ENCODE results near the gene SH2B3. TPM values are rescaled to one million over a fixed set of nuclear protein-coding genes. Genes with fewer than 3 reads are reported as not detected.

SH2B3 gene
- total and polyA plus RNA-seq, 2 donors = 8.4 to 9.1 TPM

GRCh38 chr12:111435661-111436201 is 30.0 kb downstream of the SH2B3 start:
- 68% methylated on average over 16 of the region's 16 CpGs for WGBS
- DNase-seq (ENCODE audit: low read depth in 6 of 9, low spot score in 9 of 9) = no peak
- Histone ChIP-seq H3K9me3 (ENCODE audit: control insufficient read depth in 2 of 2, insufficient read depth in 1 of 2, low read length in 1 of 2) (no peaks in the 10 kb centered on the region), H3K27ac (ENCODE audit: low read depth in 1 of 2, low read length in 1 of 2) (peak overlapping the region in 1 of 2 donors; percentile 26), H3K4me3 (ENCODE audit: low read length in 2 of 2) (no peak overlapping the region), H3K4me1 (ENCODE audit: control insufficient read depth in 2 of 2, insufficient read depth in 2 of 2, low read length in 2 of 2) (peaks cover 25 to 68% of the 10 kb centered on the region in 2 donors), H3K36me3 (ENCODE audit: control insufficient read depth in 2 of 2, insufficient read depth in 2 of 2, low read length in 1 of 2) (peaks cover 0 to 15% of the 10 kb centered on the region in 2 donors), H3K27me3 (ENCODE audit: control insufficient read depth in 2 of 2, insufficient read depth in 1 of 2, low read length in 1 of 2) (no peaks in the 10 kb centered on the region)

DNA sequence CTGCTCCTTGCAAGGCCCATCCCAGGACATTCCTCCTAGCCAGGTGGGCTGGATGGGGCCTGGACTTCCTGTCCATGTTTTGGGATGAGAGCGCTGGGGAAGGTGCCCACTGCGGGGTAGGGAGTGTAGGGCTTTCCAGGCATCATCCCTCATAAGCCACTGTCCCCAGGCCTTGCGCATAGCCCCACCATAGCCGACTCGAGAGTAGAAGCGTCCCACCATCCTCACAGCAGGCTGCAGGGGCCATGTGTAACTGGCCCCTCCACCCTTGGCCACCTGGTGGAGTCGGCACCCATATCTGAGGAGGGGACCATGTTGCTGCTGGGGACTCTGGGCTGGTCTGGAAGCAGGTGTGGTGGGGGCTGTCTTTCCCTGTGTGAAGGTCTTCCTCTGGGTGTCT is 30.5 kb downstream of the SH2B3 start:
- DNase-seq (ENCODE audit: low read depth in 6 of 9, low spot score in 9 of 9) = no peak
- H3K27ac ChIP-seq (ENCODE audit: low read depth in 1 of 2, low read length in 1 of 2) = no peak overlapping the region
- H3K27me3 ChIP-seq (ENCODE audit: control insufficient read depth in 2 of 2, insufficient read depth in 1 of 2, low read length in 1 of 2) = no peaks in the 10 kb centered on the region
- H3K36me3 ChIP-seq (ENCODE audit: control insufficient read depth in 2 of 2, insufficient read depth in 2 of 2, low read length in 1 of 2) = peaks cover under 1 to 16% of the 10 kb centered on the region in 2 donors
- peaks cover 20 to 63% of the 10 kb centered on the region in 2 donors for H3K4me1 ChIP-seq (ENCODE audit: control insufficient read depth in 2 of 2, insufficient read depth in 2 of 2, low read length in 2 of 2)
- H3K9me3 ChIP-seq (ENCODE audit: control insufficient read depth in 2 of 2, insufficient read depth in 1 of 2, low read length in 1 of 2) = no peaks in the 10 kb centered on the region
- WGBS = 93% methylated on average over 7 of the region's 7 CpGs
- H3K4me3 ChIP-seq (ENCODE audit: low read length in 2 of 2) = no peak overlapping the region

GRCh38 chr12:111436811-111437210 is 31.1 kb downstream of the SH2B3 start:
- Histone ChIP-seq H3K4me3 (ENCODE audit: low read length in 2 of 2) (no peak overlapping the region), H3K9me3 (ENCODE audit: control insufficient read depth in 2 of 2, insufficient read depth in 1 of 2, low read length in 1 of 2) (no peaks in the 10 kb centered on the region), H3K27me3 (ENCODE audit: control insufficient read depth in 2 of 2, insufficient read depth in 1 of 2, low read length in 1 of 2) (no peaks in the 10 kb centered on the region), H3K4me1 (ENCODE audit: control insufficient read depth in 2 of 2, insufficient read depth in 2 of 2, low read length in 2 of 2) (peaks cover 20 to 59% of the 10 kb centered on the region in 2 donors), H3K36me3 (ENCODE audit: control insufficient read depth in 2 of 2, insufficient read depth in 2 of 2, low read length in 1 of 2) (peaks cover 3 to 16% of the 10 kb centered on the region in 2 donors), H3K27ac (ENCODE audit: low read depth in 1 of 2, low read length in 1 of 2) (no peak overlapping the region)
- DNase-seq (ENCODE audit: low read depth in 6 of 9, low spot score in 9 of 9) = no peak
- 80% methylated on average over 4 of the region's 4 CpGs for WGBS

- WGBS = 56% methylated on average over 8 of the region's 8 CpGs
- DNase-seq (ENCODE audit: low read depth in 6 of 9, low spot score in 9 of 9) = no peak
- Histone ChIP-seq H3K9me3 (ENCODE audit: control insufficient read depth in 2 of 2, insufficient read depth in 1 of 2, low read length in 1 of 2) (no peaks in the 10 kb centered on the region), H3K4me1 (ENCODE audit: control insufficient read depth in 2 of 2, insufficient read depth in 2 of 2, low read length in 2 of 2) (peaks cover 20 to 57% of the 10 kb centered on the region in 2 donors), H3K27ac (ENCODE audit: low read depth in 1 of 2, low read length in 1 of 2) (no peak overlapping the region), H3K27me3 (ENCODE audit: control insufficient read depth in 2 of 2, insufficient read depth in 1 of 2, low read length in 1 of 2) (no peaks in the 10 kb centered on the region), H3K36me3 (ENCODE audit: control insufficient read depth in 2 of 2, insufficient read depth in 2 of 2, low read length in 1 of 2) (peaks cover 10 to 17% of the 10 kb centered on the region in 2 donors), H3K4me3 (ENCODE audit: low read length in 2 of 2) (no peak overlapping the region)
Measured at GRCh38 chr12:111437816-111438454, 32.2 kb downstream of the SH2B3 start.

DNA sequence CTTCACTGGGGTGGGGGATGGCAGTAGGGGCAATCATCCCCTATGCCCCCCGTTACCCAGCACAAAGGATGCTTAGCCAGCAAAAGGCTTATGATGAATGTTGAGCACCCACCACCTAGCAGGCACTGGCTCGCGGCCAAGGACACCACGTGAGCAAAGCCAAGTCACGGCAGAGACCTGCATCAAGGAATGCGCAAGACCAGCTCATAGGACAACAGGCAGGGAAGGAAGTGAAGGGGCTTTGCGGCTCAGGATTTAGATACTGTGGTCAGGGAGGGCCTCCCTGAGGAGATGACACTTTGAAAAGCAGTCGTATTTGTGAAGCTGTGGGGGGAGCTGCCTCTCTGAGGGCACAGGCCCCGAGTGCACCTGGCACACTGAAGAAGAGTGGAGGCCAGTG is 32.8 kb downstream of the SH2B3 start:
- peak in 2 of 9 donors; percentile 41 to 56 for DNase-seq (ENCODE audit: low read depth in 6 of 9, low spot score in 9 of 9)
- H3K9me3 ChIP-seq (ENCODE audit: control insufficient read depth in 2 of 2, insufficient read depth in 1 of 2, low read length in 1 of 2) = no peaks in the 10 kb centered on the region
- no peak overlapping the region for H3K4me3 ChIP-seq (ENCODE audit: low read length in 2 of 2)
- WGBS = 6% methylated on average over 9 of the region's 9 CpGs
- H3K4me1 ChIP-seq (ENCODE audit: control insufficient read depth in 2 of 2, insufficient read depth in 2 of 2, low read length in 2 of 2) = peaks cover 20 to 54% of the 10 kb centered on the region in 2 donors
- no peak overlapping the region for H3K27ac ChIP-seq (ENCODE audit: low read depth in 1 of 2, low read length in 1 of 2)
- peaks cover 12 to 19% of the 10 kb centered on the region in 2 donors for H3K36me3 ChIP-seq (ENCODE audit: control insufficient read depth in 2 of 2, insufficient read depth in 2 of 2, low read length in 1 of 2)
- H3K27me3 ChIP-seq (ENCODE audit: control insufficient read depth in 2 of 2, insufficient read depth in 1 of 2, low read length in 1 of 2) = no peaks in the 10 kb centered on the region

DNA sequence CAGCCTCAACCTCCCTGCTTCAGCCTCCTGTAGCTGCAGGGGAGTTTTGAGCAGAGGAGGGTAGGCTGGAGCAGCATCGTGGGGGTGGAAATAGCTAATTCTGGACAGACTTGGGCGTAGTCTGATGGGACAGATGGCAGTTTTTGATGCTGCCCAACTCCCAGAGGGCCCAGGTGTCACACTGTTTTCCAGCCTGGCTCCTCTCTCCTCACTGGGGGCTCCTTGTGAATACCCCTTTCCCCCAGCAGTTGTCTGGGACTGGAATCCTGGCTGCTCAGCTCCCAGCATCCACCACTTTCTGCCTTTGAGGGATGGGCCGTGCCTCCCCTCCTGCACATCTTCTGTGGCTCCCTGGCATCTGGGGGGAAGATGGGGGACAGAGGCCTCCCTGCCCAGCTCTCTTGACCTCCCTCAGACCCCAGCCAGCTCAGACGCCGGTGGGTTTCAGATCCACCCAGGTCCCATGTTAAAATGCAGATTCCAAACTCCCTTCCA is 34.0 kb downstream of the SH2B3 start:
- DNase-seq (ENCODE audit: low read depth in 6 of 9, low spot score in 9 of 9) = no peak
- 90% methylated on average over 5 of the region's 5 CpGs for WGBS

GRCh38 chr12:111440152-111440551 is 34.4 kb downstream of the SH2B3 start:
- Histone ChIP-seq H3K4me3 (ENCODE audit: low read length in 2 of 2) (no peak overlapping the region), H3K36me3 (ENCODE audit: control insufficient read depth in 2 of 2, insufficient read depth in 2 of 2, low read length in 1 of 2) (peaks cover 13 to 22% of the 10 kb centered on the region in 2 donors), H3K4me1 (ENCODE audit: control insufficient read depth in 2 of 2, insufficient read depth in 2 of 2, low read length in 2 of 2) (peaks cover 15 to 53% of the 10 kb centered on the region in 2 donors), H3K27ac (ENCODE audit: low read depth in 1 of 2, low read length in 1 of 2) (no peak overlapping the region), H3K9me3 (ENCODE audit: control insufficient read depth in 2 of 2, insufficient read depth in 1 of 2, low read length in 1 of 2) (no peaks in the 10 kb centered on the region), H3K27me3 (ENCODE audit: control insufficient read depth in 2 of 2, insufficient read depth in 1 of 2, low read length in 1 of 2) (no peaks in the 10 kb centered on the region)
- WGBS = 97% methylated on average over 8 of the region's 8 CpGs
- DNase-seq (ENCODE audit: low read depth in 6 of 9, low spot score in 9 of 9) = no peak

More for the DNA sequence above, 34.0 kb downstream of the SH2B3 start:
- H3K9me3 ChIP-seq (ENCODE audit: control insufficient read depth in 2 of 2, insufficient read depth in 1 of 2, low read length in 1 of 2) = no peaks in the 10 kb centered on the region
- H3K27ac ChIP-seq (ENCODE audit: low read depth in 1 of 2, low read length in 1 of 2) = no peak overlapping the region
- peaks cover 19 to 53% of the 10 kb centered on the region in 2 donors for H3K4me1 ChIP-seq (ENCODE audit: control insufficient read depth in 2 of 2, insufficient read depth in 2 of 2, low read length in 2 of 2)
- no peak overlapping the region for H3K4me3 ChIP-seq (ENCODE audit: low read length in 2 of 2)
- H3K36me3 ChIP-seq (ENCODE audit: control insufficient read depth in 2 of 2, insufficient read depth in 2 of 2, low read length in 1 of 2) = peaks cover 12 to 21% of the 10 kb centered on the region in 2 donors
- H3K27me3 ChIP-seq (ENCODE audit: control insufficient read depth in 2 of 2, insufficient read depth in 1 of 2, low read length in 1 of 2) = no peaks in the 10 kb centered on the region

DNA sequence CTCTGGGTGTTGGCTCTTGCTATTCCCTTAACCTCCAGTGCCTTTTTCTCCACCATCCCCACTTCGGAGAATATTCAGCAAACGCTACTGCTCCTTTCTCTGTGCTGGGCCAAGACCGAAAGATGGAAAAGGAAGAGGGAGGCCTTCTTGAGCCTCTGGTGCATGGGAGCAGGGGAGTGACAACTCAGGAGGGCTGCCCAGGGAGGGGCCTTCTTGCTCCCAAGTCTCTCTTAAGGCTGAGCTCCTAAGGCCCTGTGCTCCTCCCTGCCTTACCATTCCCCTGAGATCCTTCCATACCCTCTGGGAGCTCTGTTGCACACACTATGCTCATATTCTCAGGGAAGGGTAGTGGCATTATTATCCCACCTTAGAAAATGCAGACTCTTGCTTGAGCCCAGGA is 34.9 kb downstream of the SH2B3 start:
- no peak for DNase-seq (ENCODE audit: low read depth in 6 of 9, low spot score in 9 of 9)
- H3K4me1 ChIP-seq (ENCODE audit: control insufficient read depth in 2 of 2, insufficient read depth in 2 of 2, low read length in 2 of 2) = peaks cover 11 to 53% of the 10 kb centered on the region in 2 donors
- 98% methylated on average over 3 of the region's 3 CpGs for WGBS
- no peaks in the 10 kb centered on the region for H3K9me3 ChIP-seq (ENCODE audit: control insufficient read depth in 2 of 2, insufficient read depth in 1 of 2, low read length in 1 of 2)
- no peaks in the 10 kb centered on the region for H3K27me3 ChIP-seq (ENCODE audit: control insufficient read depth in 2 of 2, insufficient read depth in 1 of 2, low read length in 1 of 2)
- H3K36me3 ChIP-seq (ENCODE audit: control insufficient read depth in 2 of 2, insufficient read depth in 2 of 2, low read length in 1 of 2) = peaks cover 17 to 26% of the 10 kb centered on the region in 2 donors
- H3K4me3 ChIP-seq (ENCODE audit: low read length in 2 of 2) = no peak overlapping the region
- no peak overlapping the region for H3K27ac ChIP-seq (ENCODE audit: low read depth in 1 of 2, low read length in 1 of 2)

DNA sequence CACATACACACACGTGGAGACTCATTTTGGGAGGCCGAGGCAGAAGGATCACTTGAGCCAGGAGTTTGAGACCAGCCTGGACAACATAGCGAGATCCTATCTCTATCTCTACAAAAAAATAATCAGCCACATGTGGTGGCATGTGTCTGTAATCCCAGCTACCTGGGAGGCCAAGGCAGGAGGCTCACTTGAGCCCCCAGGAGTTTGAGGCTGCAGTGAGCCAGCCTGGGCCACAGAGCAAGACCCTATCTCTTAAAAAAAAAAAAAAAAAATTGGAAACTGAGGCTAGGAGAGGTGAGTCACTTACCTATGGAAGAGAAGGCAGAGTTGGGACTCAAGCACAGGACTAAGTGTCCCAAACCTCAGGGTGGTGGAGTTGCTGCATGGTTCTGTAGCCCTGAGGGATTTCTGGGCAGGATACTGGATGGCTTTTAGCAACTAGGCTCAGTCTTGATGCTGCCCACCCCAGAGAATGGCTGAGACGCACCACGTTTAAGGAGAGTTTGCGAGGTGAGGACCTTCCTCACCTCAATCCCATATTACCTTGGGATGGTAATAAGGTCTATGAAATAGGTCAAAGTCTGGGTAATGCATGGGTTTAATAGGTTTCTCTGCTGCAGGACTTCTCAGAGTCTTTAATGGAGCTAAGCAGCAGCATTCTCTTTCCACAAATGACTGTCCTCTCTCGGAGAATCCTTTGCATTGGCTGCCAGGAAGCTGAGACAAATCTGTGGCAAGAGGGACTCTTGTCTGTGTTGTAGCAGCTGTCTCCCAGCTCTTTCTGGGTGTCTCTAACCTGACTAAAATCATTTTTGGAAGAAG is 35.6 kb downstream of the SH2B3 start:
- Histone ChIP-seq H3K27me3 (ENCODE audit: control insufficient read depth in 2 of 2, insufficient read depth in 1 of 2, low read length in 1 of 2) (no peaks in the 10 kb centered on the region), H3K4me1 (ENCODE audit: control insufficient read depth in 2 of 2, insufficient read depth in 2 of 2, low read length in 2 of 2) (peaks cover 7 to 53% of the 10 kb centered on the region in 2 donors), H3K9me3 (ENCODE audit: control insufficient read depth in 2 of 2, insufficient read depth in 1 of 2, low read length in 1 of 2) (no peaks in the 10 kb centered on the region), H3K4me3 (ENCODE audit: low read length in 2 of 2) (no peak overlapping the region), H3K27ac (ENCODE audit: low read depth in 1 of 2, low read length in 1 of 2) (no peak overlapping the region), H3K36me3 (ENCODE audit: control insufficient read depth in 2 of 2, insufficient read depth in 2 of 2, low read length in 1 of 2) (peaks cover 20 to 31% of the 10 kb centered on the region in 2 donors)
- DNase-seq (ENCODE audit: low read depth in 6 of 9, low spot score in 9 of 9) = no peak
- 96% methylated on average over 7 of the region's 7 CpGs for WGBS

Data from thymus (tissue), 11 donors.